DMS79 treated with DMSO at 0.1 percent for 48 hours (cell line): ENCODE data around the gene ELAVL3.
"Not testable (repeated sequence)": the region's sequence is repeated elsewhere in the genome, so short reads cannot be mapped to it uniquely, and the experiment has no call there.

Experiments used
- DNase-seq: peaks from one replicate; lab custom pipeline; 2025; lab: John Stamatoyannopoulos, UW

The ELAVL3 gene

GRCh38 chr19:11486661-11487503 is 6.0 kb upstream of the ELAVL3 start:
- DNase-seq, result no peak

GRCh38 chr19:11485245-11485837 is 4.5 kb upstream of the ELAVL3 start:
- no peak for DNase-seq

- no peak for DNase-seq
Measured at GRCh38 chr19:11483366-11484111, 2.7 kb upstream of the ELAVL3 start.

- peak; percentile 79 for DNase-seq
Measured at GRCh38 chr19:11482384-11483050, 1.7 kb upstream of the ELAVL3 start.

GRCh38 chr19:11481534-11482383 is 913 bp upstream of the ELAVL3 start:
- DNase-seq, result peak; percentile 97

GRCh38 chr19:11479898-11480714 is 740 bp downstream of the ELAVL3 start:
- DNase-seq, result no peak

- peak; percentile 65 for DNase-seq
Measured at GRCh38 chr19:11479090-11479897, 1.6 kb downstream of the ELAVL3 start.

- no peak for DNase-seq
Measured at GRCh38 chr19:11478167-11479089, 2.4 kb downstream of the ELAVL3 start.

GRCh38 chr19:11475861-11476260 is 5.0 kb downstream of the ELAVL3 start:
- no peak for DNase-seq

GRCh38 chr19:11475343-11475742 is 5.5 kb downstream of the ELAVL3 start:
- not testable (repeated sequence) for DNase-seq

GRCh38 chr19:11473725-11474124 is 7.1 kb downstream of the ELAVL3 start:
- no peak for DNase-seq

GRCh38 chr19:11468266-11468845 is 12.5 kb downstream of the ELAVL3 start:
- not testable (repeated sequence) for DNase-seq

- DNase-seq, result no peak
Measured at GRCh38 chr19:11465600-11465999, 15.2 kb downstream of the ELAVL3 start.

GRCh38 chr19:11464333-11465265 is 16.2 kb downstream of the ELAVL3 start:
- DNase-seq, result no peak

- no peak for DNase-seq
Measured at GRCh38 chr19:11463391-11463790, 17.5 kb downstream of the ELAVL3 start.

- no peak for DNase-seq
Measured at GRCh38 chr19:11461453-11461852, 19.4 kb downstream of the ELAVL3 start.

GRCh38 chr19:11460207-11460606 is 20.6 kb downstream of the ELAVL3 start:
- DNase-seq, result no peak
